K562 (cell line): ENCODE results near the gene LRRC14B. TPM values are rescaled to one million over a fixed set of nuclear protein-coding genes. Genes with fewer than 3 reads are reported as not detected.

Experiments
- ASH1L ChIP-seq: fragments of 450-650 bp; IDR thresholded peaks from 2 replicates; pipeline ENCODE4 v1.6.1; 2018; ENCODE audit warnings: borderline replicate concordance, mild to moderate bottlenecking, low read depth; ENCODE audit not compliant: partially characterized antibody
- CREM ChIP-seq: IDR thresholded peaks from 2 replicates; pipeline ENCODE4 v1.6.1; 2014; ENCODE audit warnings: antibody characterized with exemption, low read depth
- ERF ChIP-seq: fragments of 450-650 bp; formaldehyde crosslinking; IDR thresholded peaks from 2 replicates; pipeline ENCODE4 v1.4.0; 2020; ENCODE audit warnings: mild to moderate bottlenecking, mixed read lengths
- ETS1 ChIP-seq: conservative IDR thresholded peaks from 2 replicates; pipeline ENCODE4 v1.6.1; 2011; ENCODE audit warnings: low read depth, mild to moderate bottlenecking, low read length; ENCODE audit not compliant: control insufficient read depth
- MCM2 ChIP-seq: fragments of 450-650 bp; IDR thresholded peaks from 2 replicates; pipeline ENCODE4 v1.6.1; 2017; ENCODE audit warnings: low read depth, mild to moderate bottlenecking
- NCOR1 ChIP-seq: fragments of 450-650 bp; IDR thresholded peaks from 2 replicates; pipeline ENCODE4 v1.6.1; 2016; ENCODE audit warnings: mild to moderate bottlenecking, moderate library complexity
- POLR2G ChIP-seq: fragments of 200-400 bp; formaldehyde crosslinking; IDR thresholded peaks from 2 replicates; pipeline ENCODE4 v1.6.1; 2017; ENCODE audit warnings: low read depth, mild to moderate bottlenecking, antibody characterized with exemption, low read length, moderate library complexity
- POLR3A ChIP-seq: IDR thresholded peaks from 2 replicates; pipeline ENCODE4 v1.6.1; 2011; ENCODE audit warnings: borderline replicate concordance, mild to moderate bottlenecking, moderate library complexity; ENCODE audit not compliant: insufficient read length, insufficient read depth; ENCODE audit errors: extremely low read depth
- RBBP5 ChIP-seq: fragments of 200-600 bp; sonication (generic); IDR thresholded peaks from 2 replicates; pipeline ENCODE4 v1.6.1; 2012; ENCODE audit warnings: borderline replicate concordance, mild to moderate bottlenecking, low read length, control low read depth, inconsistent platforms; ENCODE audit not compliant: insufficient read depth, poor library complexity, severe bottlenecking
- RREB1 ChIP-seq: fragments of 250-450 bp; sonication (Bioruptor Pico); IDR thresholded peaks from 2 replicates; pipeline ENCODE4 v1.4.0; 2020
- SLC30A9 ChIP-seq: fragments of 250-450 bp; sonication (Bioruptor Pico); IDR thresholded peaks from 2 replicates; pipeline ENCODE4 v1.8.0; 2022; ENCODE audit warnings: mild to moderate bottlenecking, moderate library complexity
- TARDBP ChIP-seq: fragments of 450-650 bp; IDR thresholded peaks from 2 replicates; pipeline ENCODE4 v1.6.1; 2016
- ZEB2 ChIP-seq: fragments of 450-650 bp; IDR thresholded peaks from 2 replicates; pipeline ENCODE4 v1.6.1; 2016
- ZNF143 ChIP-seq: sonication (generic); formaldehyde crosslinking; IDR thresholded peaks from 2 replicates; pipeline ENCODE4 v1.9.0; 2022; ENCODE audit warnings: mild to moderate bottlenecking, missing genetic modification reagents
- ZNF24 ChIP-seq: fragments of 450-650 bp; IDR thresholded peaks from 2 replicates; pipeline ENCODE4 v1.6.1; 2016
- ZNF436 ChIP-seq: fragments of 250-450, 450-650 bp; sonication (Bioruptor Pico); formaldehyde crosslinking; IDR thresholded peaks from 2 replicates; pipeline ENCODE4 v1.7.0; 2020; ENCODE audit warnings: mild to moderate bottlenecking
- ZNF79 ChIP-seq: fragments of 250-450 bp; sonication (Bioruptor Pico); IDR thresholded peaks from 2 replicates; pipeline ENCODE4 v1.4.0; 2020; ENCODE audit warnings: low read depth, mild to moderate bottlenecking, moderate library complexity
- polyA plus RNA-seq, 8 experiments: library from polyadenylated mRNA; depleted of rRNA in 4 of 8; stranded (reverse) in 5 of 8; unstranded in 3 of 8; fragments of >200 nt; fragmentation: Nextera tagmentation in 2 of 8; fragmentation: Illumina TruSeq in 1 of 8; extraction: Ambion mirVana in 2 of 8; extraction: Trizol in 1 of 8; gene quantifications; 2 replicates each; pipeline versions ENCODE4 v1.2.1 to v1.2.3, GENCODE V29; 2011 to 2014; ENCODE audit warnings: inconsistent platforms in 1 of 8, missing spikeins in 1 of 8
- total RNA-seq, 7 experiments: library from RNA; depleted of rRNA in 6 of 7; stranded (reverse); fragments of >200 nt in 6 of 7; fragmentation: Illumina TruSeq in 2 of 7; extraction: Trizol in 2 of 7; gene quantifications; 2 replicates each; pipeline versions ENCODE4 v1.2.1 to v1.2.3, GENCODE V29; 2011 to 2021; ENCODE audit warnings: low replicate concordance in 1 of 7
- TF ChIP-seq, protein P1 (sequence below): sonication (generic); formaldehyde crosslinking; IDR thresholded peaks from 2 replicates; pipeline ENCODE4 v1.8.0; 2022; ENCODE audit warnings: missing genetic modification reagents, mild to moderate bottlenecking, borderline replicate concordance
- TF ChIP-seq, protein P2 (sequence below): fragments of 450-650 bp; formaldehyde crosslinking; conservative IDR thresholded peaks from 2 replicates; pipeline ENCODE4 v1.4.0; 2022; ENCODE audit warnings: mild to moderate bottlenecking, missing genetic modification characterization

LRRC14B gene
- total and polyA plus RNA-seq, 9 of the 15 experiments (the other 6 are each of a cell fraction or from before 2014, with no cell fraction given) = not detected

- peak; percentile 72 for TF ChIP-seq POLR2G
- no peak for TF ChIP-seq ERF (CRISPR knock-in tag)
- no peak for TF ChIP-seq TARDBP
- no peak for TF ChIP-seq CREM
- TF ChIP-seq ETS1 = peak; percentile 4; the same call in 1 of the 2 replicates
- TF ChIP-seq, protein P1, sequence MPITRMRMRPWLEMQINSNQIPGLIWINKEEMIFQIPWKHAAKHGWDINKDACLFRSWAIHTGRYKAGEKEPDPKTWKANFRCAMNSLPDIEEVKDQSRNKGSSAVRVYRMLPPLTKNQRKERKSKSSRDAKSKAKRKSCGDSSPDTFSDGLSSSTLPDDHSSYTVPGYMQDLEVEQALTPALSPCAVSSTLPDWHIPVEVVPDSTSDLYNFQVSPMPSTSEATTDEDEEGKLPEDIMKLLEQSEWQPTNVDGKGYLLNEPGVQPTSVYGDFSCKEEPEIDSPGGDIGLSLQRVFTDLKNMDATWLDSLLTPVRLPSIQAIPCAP (CRISPR knock-in tag) = no peak
- TF ChIP-seq NCOR1 = no peak
- TF ChIP-seq, protein P2, sequence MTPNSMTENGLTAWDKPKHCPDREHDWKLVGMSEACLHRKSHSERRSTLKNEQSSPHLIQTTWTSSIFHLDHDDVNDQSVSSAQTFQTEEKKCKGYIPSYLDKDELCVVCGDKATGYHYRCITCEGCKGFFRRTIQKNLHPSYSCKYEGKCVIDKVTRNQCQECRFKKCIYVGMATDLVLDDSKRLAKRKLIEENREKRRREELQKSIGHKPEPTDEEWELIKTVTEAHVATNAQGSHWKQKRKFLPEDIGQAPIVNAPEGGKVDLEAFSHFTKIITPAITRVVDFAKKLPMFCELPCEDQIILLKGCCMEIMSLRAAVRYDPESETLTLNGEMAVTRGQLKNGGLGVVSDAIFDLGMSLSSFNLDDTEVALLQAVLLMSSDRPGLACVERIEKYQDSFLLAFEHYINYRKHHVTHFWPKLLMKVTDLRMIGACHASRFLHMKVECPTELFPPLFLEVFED = no peak
- TF ChIP-seq POLR3A = no peak
- TF ChIP-seq RBBP5 = peak; percentile 82
- no peak for TF ChIP-seq ZNF24
- TF ChIP-seq ZNF436 (CRISPR knock-in tag) = no peak
- TF ChIP-seq MCM2 = no peak
- TF ChIP-seq SLC30A9 = no peak
- TF ChIP-seq ZNF79 (CRISPR knock-in tag) = no peak
- no peak for TF ChIP-seq ZEB2
- TF ChIP-seq RREB1 (CRISPR knock-in tag) = no peak
- TF ChIP-seq ZNF143 (CRISPR knock-in tag) = no peak
- no peak for TF ChIP-seq ASH1L
These were observed 27.4 kb downstream of the LRRC14B start (continued) for GRCh38 chr5:218457-219291.
